Lower leg skin (tissue), 4 donors: Measurements from ENCODE around the gene SUSD2. TPM values are rescaled to one million over a fixed set of nuclear protein-coding genes. Genes with fewer than 3 reads are reported as not detected.

ENCODE experiments used
- DNase-seq, 2 donors: peaks; one replicate each; pipeline ENCODE4 v3.0.0-alpha.2; 2019; ENCODE audit warnings: low spot score in 2 of 2
- H3K4me3 ChIP-seq: fragments of 200-600 bp; sonication (generic); 2 replicates; pipeline ENCODE4 v1.5.1; 2017; ENCODE audit warnings: mild to moderate bottlenecking, low read depth; ENCODE audit not compliant: poor library complexity, severe bottlenecking
- POLR2A ChIP-seq, 2 donors: fragments of 450-650 bp; IDR thresholded peaks; one replicate each; pipeline ENCODE4 v1.6.1; 2016 to 2017; ENCODE audit warnings: antibody characterized with exemption in 2 of 2, mild to moderate bottlenecking in 1 of 2, moderate library complexity in 1 of 2
- WGBS, 2 donors: methylation state at CpG; one replicate each; pipeline ENCODE4 v1.1.5; 2018; 5-methylcytosine and 5-hydroxymethylcytosine counted together
- intact Hi-C: fragments of 100-400 bp; cut with DNase I; formaldehyde crosslinking; loops from one replicate; pipeline ENCODE4 v1.15.0; 2023; ENCODE audit warnings: low total_unique reads
- total RNA-seq, 4 donors: library from RNA; depleted of rRNA; stranded (reverse); fragments of >200 nt; gene quantifications; one replicate each; pipeline ENCODE4 v1.1.0, GENCODE V29; 2016
- TF ChIP-seq, protein P1 (sequence below), 3 donors: fragments of 450-650 bp; IDR thresholded peaks; one replicate each; pipeline ENCODE4 v1.5.1; 2016; ENCODE audit warnings: antibody characterized with exemption in 3 of 3, mild to moderate bottlenecking in 3 of 3, moderate library complexity in 2 of 3

SUSD2 gene
- total RNA-seq, 4 donors from 2014 or later = 18.3 to 74.3 (median 27.0) TPM

DNA sequence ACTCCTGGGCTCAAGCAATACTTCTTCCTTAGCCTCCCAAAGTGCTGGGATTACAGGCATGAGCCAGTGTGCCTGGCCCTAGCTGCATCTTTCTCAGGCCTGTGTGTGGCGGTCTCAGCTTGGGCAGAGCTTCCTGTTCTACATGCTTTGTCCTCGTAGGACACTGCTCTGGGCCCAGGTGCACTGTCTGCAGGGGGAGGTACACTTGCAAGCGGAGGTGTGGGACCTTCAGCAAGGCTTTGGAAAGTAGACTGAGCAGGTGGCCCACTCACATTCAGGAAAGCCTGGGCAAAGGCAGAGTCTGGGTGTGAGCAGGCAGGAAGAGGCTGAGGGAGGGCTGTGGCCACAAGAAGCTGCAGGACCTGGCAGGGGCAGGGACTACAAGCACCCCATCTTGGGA, 33.6 kb upstream of the SUSD2 start:
- WGBS, 2 donors = 80 to 82% methylated on average over 3 of the region's 3 CpGs
- TF ChIP-seq POLR2A (IDR thresholded peaks at IDR 0.05) = no peak
- TF ChIP-seq, protein P1, sequence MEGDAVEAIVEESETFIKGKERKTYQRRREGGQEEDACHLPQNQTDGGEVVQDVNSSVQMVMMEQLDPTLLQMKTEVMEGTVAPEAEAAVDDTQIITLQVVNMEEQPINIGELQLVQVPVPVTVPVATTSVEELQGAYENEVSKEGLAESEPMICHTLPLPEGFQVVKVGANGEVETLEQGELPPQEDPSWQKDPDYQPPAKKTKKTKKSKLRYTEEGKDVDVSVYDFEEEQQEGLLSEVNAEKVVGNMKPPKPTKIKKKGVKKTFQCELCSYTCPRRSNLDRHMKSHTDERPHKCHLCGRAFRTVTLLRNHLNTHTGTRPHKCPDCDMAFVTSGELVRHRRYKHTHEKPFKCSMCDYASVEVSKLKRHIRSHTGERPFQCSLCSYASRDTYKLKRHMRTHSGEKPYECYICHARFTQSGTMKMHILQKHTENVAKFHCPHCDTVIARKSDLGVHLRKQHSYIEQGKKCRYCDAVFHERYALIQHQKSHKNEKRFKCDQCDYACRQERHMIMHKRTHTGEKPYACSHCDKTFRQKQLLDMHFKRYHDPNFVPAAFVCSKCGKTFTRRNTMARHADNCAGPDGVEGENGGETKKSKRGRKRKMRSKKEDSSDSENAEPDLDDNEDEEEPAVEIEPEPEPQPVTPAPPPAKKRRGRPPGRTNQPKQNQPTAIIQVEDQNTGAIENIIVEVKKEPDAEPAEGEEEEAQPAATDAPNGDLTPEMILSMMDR (IDR thresholded peaks at IDR 0.05) = no peak
- intact Hi-C loops = no loop called here
- no peak for DNase-seq
- no peak overlapping the region for H3K4me3 ChIP-seq

DNA sequence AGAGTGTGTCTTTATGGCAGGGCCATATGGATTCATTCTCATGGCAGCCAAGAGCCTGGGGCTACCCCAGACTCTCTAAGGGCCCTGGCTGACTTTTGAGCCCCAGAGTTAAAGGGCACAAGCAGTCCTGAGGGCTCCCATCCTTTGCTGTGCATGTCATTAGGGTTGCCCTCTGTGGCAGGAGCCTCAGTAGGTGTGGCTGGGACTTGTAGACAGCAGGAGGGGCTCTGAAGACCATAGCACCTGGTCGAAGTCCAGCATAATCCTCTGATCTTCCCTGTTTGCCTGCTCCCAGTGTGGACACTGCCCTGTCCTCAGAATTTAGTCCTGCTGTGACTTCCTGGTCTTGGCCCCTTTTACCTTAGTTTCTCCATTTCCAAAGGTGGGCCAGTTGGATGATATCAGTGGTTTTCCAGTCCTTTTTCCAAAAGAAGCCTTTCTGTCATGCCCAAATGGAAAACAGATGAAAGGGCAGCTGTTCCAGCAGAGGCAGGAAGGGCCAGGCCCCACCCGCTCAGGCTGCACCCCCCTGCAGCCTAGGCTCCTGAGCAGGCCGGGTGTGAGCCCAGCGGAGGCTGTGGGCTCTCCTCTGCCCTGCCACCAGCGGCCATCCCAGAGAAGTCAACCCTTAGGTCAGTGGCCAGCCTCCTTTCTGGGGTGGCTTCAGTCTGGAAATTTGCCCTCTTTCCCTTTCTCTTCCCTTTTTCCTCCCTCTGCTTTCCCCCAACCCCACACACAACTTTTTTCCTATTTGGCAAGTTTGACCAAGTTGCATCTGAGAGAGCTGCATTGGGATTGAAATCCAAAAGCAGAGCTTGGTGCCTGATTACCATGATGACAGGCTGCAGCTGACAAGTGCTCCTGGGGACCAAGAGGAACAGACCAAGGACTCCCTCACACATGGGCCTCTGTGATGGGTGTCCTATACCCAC, 32.8 kb upstream of the SUSD2 start:
- intact Hi-C loops = no loop called here
- TF ChIP-seq POLR2A (IDR thresholded peaks at IDR 0.05) = no peak
- TF ChIP-seq, protein P1 (IDR thresholded peaks at IDR 0.05) = no peak
- no peak for DNase-seq
- H3K4me3 ChIP-seq = no peak overlapping the region
- WGBS, 2 donors = 43 to 78% methylated on average over 5 of the region's 5 CpGs

DNA sequence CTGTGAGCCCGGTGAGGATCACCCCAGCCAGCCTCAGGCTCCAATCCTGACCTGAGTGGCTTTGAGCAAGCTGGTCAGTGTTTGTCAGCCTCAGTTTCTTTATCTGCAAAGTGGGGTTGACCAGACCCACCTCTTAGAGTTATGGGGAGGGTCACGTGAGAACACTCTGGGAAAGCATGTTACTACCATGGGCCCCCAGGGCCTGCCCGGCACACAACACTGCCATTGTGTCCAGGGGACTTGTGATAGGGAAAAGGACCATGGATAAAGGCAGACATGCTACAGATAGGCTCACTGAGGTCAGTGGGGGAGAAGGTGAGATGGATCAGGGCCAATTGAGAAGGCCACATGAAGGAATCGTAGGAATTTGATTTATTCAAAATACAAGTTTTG, 32.1 kb upstream of the SUSD2 start:
- TF ChIP-seq POLR2A (IDR thresholded peaks at IDR 0.05) = no peak
- TF ChIP-seq, protein P1 (IDR thresholded peaks at IDR 0.05) = no peak
- WGBS, 2 donors = 88 to 93% methylated on average over 4 of the region's 4 CpGs
- DNase-seq = no peak
- intact Hi-C loops = no loop called here
- H3K4me3 ChIP-seq = no peak overlapping the region

DNA sequence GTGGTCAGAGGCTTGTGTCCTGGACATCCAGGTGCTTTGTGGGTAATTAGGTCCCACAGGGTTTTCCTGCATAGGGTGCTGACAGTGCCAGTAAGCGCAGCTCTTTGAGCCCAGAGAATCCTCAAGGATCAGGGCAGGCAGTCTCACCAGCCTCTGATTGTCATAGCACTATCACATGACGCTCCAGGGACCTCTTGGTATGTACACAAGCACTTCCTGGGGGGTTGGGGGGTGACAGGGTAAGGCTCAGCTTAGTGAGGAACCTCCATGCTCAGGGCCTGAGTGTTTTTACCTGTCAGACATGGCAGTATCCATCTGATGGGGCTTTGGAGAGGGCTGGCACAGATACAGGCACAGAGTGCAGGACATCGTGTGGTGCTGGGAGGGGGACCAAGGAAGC, 27.9 kb upstream of the SUSD2 start:
- H3K4me3 ChIP-seq = no peak overlapping the region
- WGBS, 2 donors = 65 to 87% methylated on average over 3 of the region's 3 CpGs
- DNase-seq = no peak
- intact Hi-C loops = no loop called here
- no peak for TF ChIP-seq POLR2A (IDR thresholded peaks at IDR 0.05)
- TF ChIP-seq, protein P1 (IDR thresholded peaks at IDR 0.05) = no peak

DNA sequence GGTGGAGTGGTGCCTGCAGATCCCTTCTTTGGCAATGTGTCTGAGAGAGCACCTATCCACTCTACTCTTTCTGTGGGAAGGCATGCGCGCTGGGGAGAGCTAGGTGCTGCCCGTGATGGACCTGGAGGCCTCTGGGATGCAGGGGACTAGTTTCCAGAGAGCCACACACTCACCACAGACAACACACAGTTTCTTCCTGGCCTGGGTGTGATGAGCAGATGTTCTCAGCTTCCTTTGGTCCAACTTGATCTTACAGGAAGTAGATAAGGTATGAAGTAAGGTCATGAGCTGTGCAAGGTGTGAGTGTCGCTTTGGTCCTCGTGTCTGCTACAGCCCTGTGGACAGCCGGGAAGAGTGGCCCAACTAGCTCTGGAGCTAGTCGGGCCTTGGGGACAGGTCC, 27.3 kb upstream of the SUSD2 start:
- no peak for TF ChIP-seq POLR2A (IDR thresholded peaks at IDR 0.05)
- TF ChIP-seq, protein P1 (IDR thresholded peaks at IDR 0.05) = no peak
- no peak for DNase-seq
- no peak overlapping the region for H3K4me3 ChIP-seq
- intact Hi-C loops = no loop called here
- 77 to 93% methylated on average over 7 of the region's 7 CpGs for WGBS, 2 donors
